Stimulated activated CD4-positive, alpha-beta T cell treated with anti-CD3 and anti-CD28 coated beads, Interleukin-4, amount 100 ng/mL, for 48 hours (primary cell): Measurements from ENCODE around the gene AHRR.
"Not testable (repeated sequence)": the region's sequence is repeated elsewhere in the genome, so short reads cannot be mapped to it uniquely, and the experiment has no call there.

Experiments
- DNase-seq, 2 donors: peaks; one replicate each; pipeline ENCODE4 v3.0.0-alpha.2; 2020; ENCODE audit warnings: low read depth in 2 of 2

Gene AHRR

DNA sequence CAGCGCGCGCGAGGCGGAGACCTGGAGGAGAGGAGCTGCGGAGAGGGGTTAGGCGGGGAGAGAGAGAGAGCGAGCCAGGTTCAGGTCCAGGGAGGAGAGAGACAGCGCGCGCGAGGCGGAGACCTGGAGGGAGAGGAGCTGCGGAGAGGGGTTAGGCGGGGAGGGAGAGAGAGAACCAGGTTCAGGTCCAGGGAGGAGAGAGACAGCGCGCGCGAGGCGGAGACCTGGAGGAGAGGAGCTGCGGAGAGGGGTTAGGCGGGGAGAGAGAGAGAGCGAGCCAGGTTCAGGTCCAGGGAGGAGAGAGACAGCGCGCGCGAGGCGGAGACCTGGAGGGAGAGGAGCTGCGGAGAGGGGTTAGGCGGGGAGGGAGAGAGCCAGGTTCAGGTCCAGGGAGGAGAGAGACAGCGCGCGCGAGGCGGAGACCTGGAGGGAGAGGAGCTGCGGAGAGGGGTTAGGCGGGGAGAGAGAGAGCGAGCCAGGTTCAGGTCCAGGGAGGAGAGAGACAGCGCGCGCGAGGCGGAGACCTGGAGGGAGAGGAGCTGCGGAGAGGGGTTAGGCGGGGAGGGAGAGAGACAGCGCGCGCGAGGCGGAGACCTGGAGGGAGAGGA is 152.8 kb downstream of the AHRR start:
- not testable (repeated sequence) for DNase-seq

- DNase-seq = no peak
Observed at GRCh38 chr5:474840-475661, 153.5 kb downstream of the AHRR start.

GRCh38 chr5:475704-476101 is 154.2 kb downstream of the AHRR start:
- no peak for DNase-seq

DNA sequence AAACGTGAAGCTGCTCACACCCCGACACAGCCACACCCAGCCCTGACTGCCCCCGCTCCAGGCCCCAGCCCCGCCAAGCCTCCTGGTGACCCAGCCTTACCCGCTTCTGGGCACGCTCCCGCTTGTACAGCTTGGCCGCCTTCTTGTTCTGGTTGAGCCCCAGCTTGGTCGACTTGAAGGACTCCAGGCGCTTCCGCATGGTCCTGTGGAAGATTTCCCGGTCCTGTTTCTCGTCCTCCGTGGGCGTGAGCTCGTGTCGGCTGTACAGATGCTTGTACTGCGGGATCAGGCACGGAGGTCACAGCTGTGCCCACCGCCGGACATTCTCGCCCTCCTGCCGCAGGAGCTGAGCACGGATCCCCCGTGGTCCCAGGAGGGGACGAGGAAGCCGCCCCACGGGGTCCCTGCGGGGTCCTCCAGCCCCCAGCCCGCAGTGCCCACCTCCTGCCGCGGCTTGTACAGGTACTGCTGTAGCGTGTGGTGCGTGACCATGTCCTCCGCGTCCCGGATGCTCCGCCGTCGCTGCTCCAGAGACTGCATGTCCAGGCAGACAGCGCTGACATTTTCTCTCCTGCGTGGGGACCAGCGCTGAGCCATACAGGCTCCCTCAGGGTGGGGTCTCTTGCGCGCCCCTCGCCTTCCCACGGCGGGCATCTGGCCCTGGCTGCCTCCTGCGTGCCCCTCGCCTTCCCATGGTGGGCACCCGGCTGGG is 154.7 kb downstream of the AHRR start:
- DNase-seq = no peak

GRCh38 chr5:476814-477175 is 155.3 kb downstream of the AHRR start:
- no peak for DNase-seq

DNA sequence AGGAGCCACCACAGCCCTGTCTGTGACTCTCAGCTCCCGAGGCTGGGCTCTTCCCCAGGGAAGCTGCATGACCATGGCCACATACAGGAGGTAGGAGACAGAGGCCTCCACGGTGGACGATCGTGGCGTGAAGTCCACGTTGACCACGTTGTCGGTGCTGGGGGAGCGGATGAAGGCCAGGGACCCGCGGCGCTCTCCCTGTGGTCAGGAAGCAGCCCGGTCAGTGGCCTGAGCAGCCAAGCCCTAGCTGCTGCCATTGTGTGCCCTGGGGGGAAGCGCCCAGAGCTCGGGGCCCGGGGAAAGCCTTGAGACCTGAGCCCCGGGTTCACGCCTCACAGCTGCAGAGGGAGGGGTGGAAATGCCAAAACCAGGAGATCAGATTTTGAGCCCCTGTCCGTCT is 155.7 kb downstream of the AHRR start:
- DNase-seq = no peak

GRCh38 chr5:477871-478270 is 156.4 kb downstream of the AHRR start:
- DNase-seq = no peak

DNA sequence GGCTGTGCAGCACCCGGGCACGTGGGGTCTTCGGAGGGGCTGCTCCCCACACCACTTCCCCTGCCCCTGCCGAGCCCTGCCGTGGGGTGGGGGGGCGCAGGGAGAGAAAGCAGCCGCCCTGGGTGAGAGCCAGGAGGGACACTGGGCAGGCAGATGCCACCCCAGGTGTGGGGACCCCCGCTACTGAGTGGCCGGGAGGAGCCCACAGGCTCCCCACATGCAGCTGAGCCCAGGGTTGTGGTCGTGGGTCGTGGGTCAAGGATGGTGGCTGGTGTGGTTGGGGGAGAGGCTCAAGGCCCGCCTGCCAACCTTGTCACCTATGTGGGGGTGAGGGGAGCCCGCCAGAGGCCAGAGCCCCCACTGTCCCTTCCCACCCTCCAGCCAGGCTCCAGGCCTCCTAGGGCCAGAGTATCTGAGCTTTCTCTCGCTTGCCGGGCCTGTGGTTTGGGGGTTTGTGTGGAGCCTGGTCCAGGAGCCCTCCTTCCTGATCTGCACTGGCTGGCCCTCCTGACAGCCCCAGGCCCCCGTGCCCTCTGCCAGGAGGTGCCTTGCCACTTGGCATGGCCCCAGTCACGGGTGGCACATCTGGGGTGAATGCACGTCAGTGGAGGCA is 157.0 kb downstream of the AHRR start:
- no peak for DNase-seq

DNA sequence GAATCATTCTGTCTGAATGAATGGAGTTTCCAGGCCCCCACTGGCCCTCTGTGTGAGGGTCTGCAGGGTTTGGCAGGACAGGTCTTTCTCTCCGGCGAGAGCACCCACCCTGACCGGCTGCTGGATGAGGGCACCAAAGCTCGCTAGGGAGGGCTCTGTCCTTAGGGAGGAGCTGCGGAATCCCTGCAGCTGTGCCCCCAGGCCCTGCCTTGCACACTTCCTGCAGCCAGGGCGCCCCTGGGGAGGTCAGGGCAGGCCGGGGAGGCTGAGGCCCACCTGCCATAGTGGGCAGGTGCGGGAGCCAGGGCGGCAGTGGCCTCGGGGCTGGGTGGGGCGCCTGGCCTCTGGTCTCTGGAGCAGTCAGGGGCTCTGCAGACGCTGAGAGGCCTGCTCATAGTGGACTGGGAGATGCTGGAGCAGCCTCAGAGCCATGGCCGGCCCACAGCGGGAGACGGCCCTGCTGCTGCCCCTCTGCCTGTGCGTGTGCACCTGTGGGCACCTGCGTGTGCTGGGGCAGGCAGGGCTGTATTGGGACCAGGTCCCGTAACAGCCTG is 157.5 kb downstream of the AHRR start:
- no peak for DNase-seq

DNA sequence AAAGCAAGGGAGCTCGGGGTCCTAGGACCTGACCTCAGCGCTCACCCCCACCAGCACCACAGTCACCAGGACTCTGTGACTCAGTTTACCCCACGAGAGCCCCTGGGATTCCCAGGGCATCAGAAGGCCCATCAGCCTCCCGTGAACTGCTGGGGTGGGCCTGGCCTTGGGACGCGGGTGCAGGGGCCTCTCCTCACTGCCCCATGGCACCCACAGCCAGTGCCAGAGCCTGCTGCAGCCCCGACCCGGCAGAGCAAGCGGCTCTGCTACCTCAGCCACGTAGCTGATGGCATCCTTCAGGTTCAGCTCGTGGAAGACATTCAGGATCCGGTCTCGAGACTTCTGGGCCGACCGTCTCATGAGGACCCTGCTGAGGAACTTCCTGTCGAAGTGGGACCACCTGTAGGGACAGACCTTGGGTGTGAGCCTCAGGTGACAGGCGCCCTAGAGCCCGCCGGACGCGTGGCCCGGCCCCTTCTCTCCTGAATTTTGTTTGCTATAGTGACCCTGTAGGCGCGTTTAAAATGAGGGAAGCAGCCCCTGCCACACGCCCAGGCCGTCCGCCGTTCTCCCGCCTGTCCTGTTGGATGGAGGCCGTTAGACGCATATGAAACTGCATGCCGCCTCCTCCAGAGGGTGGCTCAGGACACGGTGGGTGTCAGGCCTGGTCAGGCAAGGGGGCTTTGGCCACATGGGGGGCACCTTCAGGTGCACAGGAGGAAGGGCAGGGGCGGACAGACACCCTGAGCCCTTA is 158.2 kb downstream of the AHRR start:
- DNase-seq = no peak

- no peak for DNase-seq
Observed at GRCh38 chr5:481347-481746, 159.8 kb downstream of the AHRR start.

DNA sequence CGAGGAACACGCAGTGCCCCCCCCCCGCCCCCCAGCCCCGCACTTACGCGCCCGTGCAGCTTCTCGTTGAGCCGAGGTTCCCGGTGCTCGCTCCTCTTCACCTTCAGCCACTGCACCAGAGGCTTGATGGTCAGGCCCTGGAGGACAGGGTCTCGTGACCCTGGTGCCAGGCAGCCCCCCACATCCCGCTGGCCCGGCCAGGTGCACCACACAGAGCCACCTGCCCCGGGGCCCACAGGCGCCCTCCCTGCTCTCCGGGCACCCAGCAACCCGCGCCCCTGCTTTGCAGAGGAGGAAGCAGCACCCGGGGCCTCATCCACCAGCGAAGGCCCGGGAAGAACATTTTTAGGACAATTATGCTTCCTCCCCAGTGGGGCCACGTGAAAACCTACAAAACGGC is 160.5 kb downstream of the AHRR start:
- no peak for DNase-seq

- no peak for DNase-seq
Observed at GRCh38 chr5:482506-482905, 161.0 kb downstream of the AHRR start.

DNA sequence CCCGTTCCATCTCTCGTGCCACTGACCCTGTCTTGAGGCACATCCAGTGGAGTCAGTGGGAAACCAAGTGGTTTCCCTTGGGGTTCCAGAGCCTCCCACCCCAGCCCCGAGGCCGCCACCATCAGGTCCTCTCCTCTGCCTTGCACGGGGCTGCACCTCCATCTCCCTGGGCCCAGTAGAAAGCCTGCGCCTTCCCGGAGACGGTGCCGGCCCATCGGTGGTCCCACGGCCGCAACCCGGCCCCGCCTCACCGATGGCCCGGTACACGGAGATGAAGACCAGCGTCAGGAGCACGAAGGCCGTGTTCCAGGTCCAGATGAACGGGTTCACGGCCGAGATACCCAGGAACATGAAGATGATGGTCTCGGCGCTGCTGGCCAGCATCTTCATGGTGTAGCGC is 161.5 kb downstream of the AHRR start:
- no peak for DNase-seq

GRCh38 chr5:483434-484140 is 162.1 kb downstream of the AHRR start:
- no peak for DNase-seq

DNA sequence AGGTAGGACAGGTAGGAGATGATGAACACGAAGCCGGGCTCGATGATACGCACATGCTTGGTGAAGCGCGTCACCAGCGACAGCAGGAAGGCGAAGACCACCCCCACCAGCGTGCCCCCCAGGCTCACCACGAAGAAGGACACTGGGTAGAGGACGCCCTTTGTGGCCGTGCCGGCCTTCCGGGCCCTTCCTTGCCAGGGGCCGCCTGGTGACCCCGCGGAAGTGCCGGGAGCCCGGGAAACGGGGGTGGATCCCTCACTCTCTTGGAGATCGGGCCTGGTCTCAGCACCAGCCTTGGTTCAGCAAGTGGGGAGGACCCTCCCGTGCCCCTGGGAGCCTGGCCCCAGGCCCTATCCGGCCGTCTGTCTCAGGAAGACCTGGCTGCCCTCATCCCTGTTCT is 163.0 kb downstream of the AHRR start:
- no peak for DNase-seq

GRCh38 chr5:485113-485945 is 163.8 kb downstream of the AHRR start:
- no peak for DNase-seq

GRCh38 chr5:485946-486491 is 164.5 kb downstream of the AHRR start:
- DNase-seq = no peak

DNA sequence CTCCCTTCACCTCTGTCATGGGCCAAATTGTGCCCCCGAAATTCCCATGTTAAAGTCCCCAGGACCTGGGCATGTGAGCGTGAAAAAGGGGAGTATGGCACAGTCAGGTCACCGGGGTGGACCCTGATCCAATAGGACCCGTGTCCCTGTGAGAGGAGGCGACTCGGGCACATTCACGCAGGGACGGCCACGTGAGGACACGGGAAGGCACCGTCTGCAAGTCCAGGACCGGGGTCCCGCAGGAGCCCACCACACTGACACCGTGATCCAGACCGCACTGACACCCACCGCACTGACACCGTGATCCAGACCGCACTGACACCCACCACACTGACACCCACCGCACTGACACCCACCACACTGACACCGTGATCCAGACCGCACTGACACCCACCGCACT is 165.1 kb downstream of the AHRR start:
- not testable (repeated sequence) for DNase-seq
